H1 (cell line): ENCODE results near the gene NASP. TPM values are rescaled to one million over a fixed set of nuclear protein-coding genes. Genes with fewer than 3 reads are reported as not detected.

Source experiments
- CTCF ChIA-PET: fragments of 300-600 bp; sonication (Branson Sonifier 250); formaldehyde crosslinking; loops from one replicate; lab custom pipeline; 2021; ENCODE audit not compliant: partially characterized antibody; lab: Charles Lee
- POLR2A ChIA-PET: fragments of 300-600 bp; sonication (Branson Sonifier 250); formaldehyde crosslinking; loops from one replicate; lab custom pipeline; 2021; ENCODE audit warnings: inconsistent platforms; ENCODE audit not compliant: partially characterized antibody; lab: Charles Lee
- DNase-seq, 2 experiments: peaks; one replicate each; pipeline versions ENCODE4 v3.0.0 to v3.0.0-alpha.2; 2010 to 2022; ENCODE audit warnings: low spot score in 2 of 2, low read depth in 1 of 2, mixed read lengths in 1 of 2
- FAIRE-seq: peaks from 2 replicates; lab custom pipeline; 2011; peaks lifted over from hg19 to GRCh38; lab: Jason Lieb, UNC
- H2AFZ ChIP-seq: 2 replicates; pipeline ENCODE4 v1.8.1; 2012; ENCODE audit warnings: low read length, inconsistent platforms
- H2AK5ac ChIP-seq: 2 replicates; pipeline ENCODE4 v1.6.1; 2013; ENCODE audit warnings: low read depth, low read length
- H2BK120ac ChIP-seq: replicated peaks from 2 replicates; pipeline ENCODE3; 2013; ENCODE audit warnings: low read depth, low read length, inconsistent platforms
- H2BK12ac ChIP-seq: 2 replicates; pipeline ENCODE4 v1.6.1; 2013; ENCODE audit warnings: low read depth, low read length
- H2BK15ac ChIP-seq: 2 replicates; pipeline ENCODE4 v1.6.1; 2013; ENCODE audit warnings: low read length
- H2BK20ac ChIP-seq: 2 replicates; pipeline ENCODE4 v1.6.1; 2013; ENCODE audit warnings: low read length
- H2BK5ac ChIP-seq: 2 replicates; pipeline ENCODE4 v1.6.1; 2013; ENCODE audit warnings: low read depth, low read length
- H3K14ac ChIP-seq: 2 replicates; pipeline ENCODE4 v1.6.1; 2013; ENCODE audit warnings: inconsistent platforms; ENCODE audit not compliant: insufficient read length
- H3K18ac ChIP-seq: 2 replicates; pipeline ENCODE4 v1.6.1; 2013; ENCODE audit warnings: low read length; ENCODE audit errors: extremely low read depth
- H3K23ac ChIP-seq: 2 replicates; pipeline ENCODE4 v1.6.1; 2013; ENCODE audit warnings: inconsistent platforms; ENCODE audit not compliant: insufficient read length
- H3K23me2 ChIP-seq: 2 replicates; pipeline ENCODE4 v1.6.1; 2013; ENCODE audit warnings: low read depth, low read length
- H3K27ac ChIP-seq: 2 replicates; pipeline ENCODE4 v1.6.1; 2011; ENCODE audit warnings: low read depth, low read length, inconsistent platforms
- H3K27me3 ChIP-seq, 4 experiments: replicated peaks in 1 of 4; 1 replicate in 1 of 4; 2 replicates in 3 of 4; pipeline versions ENCODE4 v1.6.1 to v1.8.1; 2011 to 2013; ENCODE audit warnings: low read length in 3 of 4, mild to moderate bottlenecking in 3 of 4, inconsistent platforms in 2 of 4, mixed read lengths in 2 of 4, moderate library complexity in 1 of 4; ENCODE audit not compliant: control insufficient read depth in 3 of 4, insufficient read depth in 3 of 4; ENCODE audit errors: extremely low read depth in 1 of 4
- H3K36me3 ChIP-seq, 4 experiments: 2 replicates each; pipeline versions ENCODE4 v1.6.1 to v1.8.1; 2011 to 2013; ENCODE audit warnings: mild to moderate bottlenecking in 4 of 4, low read length in 3 of 4, moderate library complexity in 2 of 4, control low read depth in 1 of 4, inconsistent platforms in 1 of 4; ENCODE audit not compliant: insufficient read depth in 4 of 4, control insufficient read depth in 2 of 4
- H3K4ac ChIP-seq: replicated peaks from 2 replicates; pipeline ENCODE3; 2013; ENCODE audit warnings: low read length, low read depth, mixed read lengths, inconsistent platforms; ENCODE audit not compliant: insufficient read length
- H3K4me1 ChIP-seq, 4 experiments: replicated peaks in 1 of 4; 1 replicate in 1 of 4; 2 replicates in 3 of 4; pipeline versions ENCODE4 v1.6.1 to v1.8.1; 2011 to 2013; ENCODE audit warnings: low read length in 3 of 4, inconsistent platforms in 2 of 4, mixed read lengths in 1 of 4; ENCODE audit not compliant: insufficient read depth in 4 of 4, control insufficient read depth in 3 of 4
- H3K4me2 ChIP-seq, 2 experiments: 2 replicates each; pipeline versions ENCODE4 v1.6.1 to v1.8.1; 2011 to 2013; ENCODE audit warnings: low read depth in 2 of 2, low read length in 2 of 2, control low read depth in 1 of 2, inconsistent platforms in 1 of 2, mild to moderate bottlenecking in 1 of 2; ENCODE audit not compliant: insufficient read depth in 1 of 2
- H3K4me3 ChIP-seq, 4 experiments: fragments of 200-600, 300-600 bp in 1 of 4; sonication (generic), shearing (Covaris generic), sonication (Bioruptor Twin) in 1 of 4; 2 replicates each; pipeline versions ENCODE4 v1.5.1 to v1.8.1; 2011 to 2016; ENCODE audit warnings: low read length in 4 of 4, low read depth in 3 of 4, control low read depth in 2 of 4, inconsistent platforms in 2 of 4, mild to moderate bottlenecking in 2 of 4, mixed read lengths in 1 of 4, moderate library complexity in 1 of 4; ENCODE audit not compliant: insufficient read depth in 2 of 4; ENCODE audit errors: extremely low read depth in 1 of 4
- H3K56ac ChIP-seq: replicated peaks from 2 replicates; pipeline ENCODE3; 2013; ENCODE audit warnings: low read depth, mild to moderate bottlenecking, mixed read lengths, low read length, inconsistent platforms; ENCODE audit not compliant: insufficient read length
- H3K79me1 ChIP-seq: 2 replicates; pipeline ENCODE4 v1.6.1; 2013; ENCODE audit warnings: low read depth, low read length, control low read depth
- H3K79me2 ChIP-seq, 2 experiments: 2 replicates each; pipeline versions ENCODE4 v1.6.1 to v1.8.1; 2012 to 2013; ENCODE audit warnings: low read length in 2 of 2, mild to moderate bottlenecking in 2 of 2, inconsistent platforms in 1 of 2; ENCODE audit not compliant: insufficient read depth in 2 of 2, control insufficient read depth in 1 of 2
- H3K9ac ChIP-seq, 4 experiments: replicated peaks in 1 of 4; 1 replicate in 1 of 4; 2 replicates in 3 of 4; pipeline versions ENCODE4 v1.6.1 to v1.8.1; 2011 to 2013; ENCODE audit warnings: low read depth in 3 of 4, low read length in 3 of 4, control low read depth in 2 of 4, mild to moderate bottlenecking in 2 of 4, moderate library complexity in 2 of 4, inconsistent platforms in 1 of 4; ENCODE audit errors: extremely low read depth in 1 of 4
- H3K9me3 ChIP-seq, 2 experiments: 2 replicates each; pipeline versions ENCODE4 v1.6.1 to v1.8.1; 2012 to 2013; ENCODE audit warnings: mild to moderate bottlenecking in 2 of 2, moderate library complexity in 2 of 2, control low read depth in 1 of 2, inconsistent platforms in 1 of 2, low read depth in 1 of 2, low read length in 1 of 2, mixed read lengths in 1 of 2; ENCODE audit not compliant: insufficient read depth in 2 of 2
- H4K20me1 ChIP-seq, 2 experiments: replicated peaks in 1 of 2; 2 replicates each; pipeline versions ENCODE3 to v1.8.1; 2011 to 2013; ENCODE audit warnings: inconsistent platforms in 2 of 2, low read length in 2 of 2, mild to moderate bottlenecking in 1 of 2; ENCODE audit not compliant: insufficient read depth in 2 of 2, control insufficient read depth in 1 of 2
- H4K5ac ChIP-seq: 2 replicates; pipeline ENCODE4 v1.6.1; 2013; ENCODE audit warnings: low read length, low read depth, mixed read lengths, inconsistent platforms; ENCODE audit not compliant: insufficient read length
- H4K8ac ChIP-seq: 2 replicates; pipeline ENCODE4 v1.8.0; 2013; ENCODE audit warnings: mild to moderate bottlenecking, moderate library complexity, low read length, inconsistent platforms; ENCODE audit not compliant: insufficient read depth; ENCODE audit errors: extremely low read depth
- H4K91ac ChIP-seq: replicated peaks from 2 replicates; pipeline ENCODE3; 2013; ENCODE audit warnings: low read length, mixed read lengths, inconsistent platforms; ENCODE audit not compliant: insufficient read length
- CHD2 ChIP-seq: IDR thresholded peaks from 2 replicates; pipeline ENCODE4 v1.6.1; 2012; ENCODE audit warnings: low read length, improper control_type of control experiment
- PHF8 ChIP-seq: fragments of 200-600 bp; sonication (generic); conservative IDR thresholded peaks from 2 replicates; pipeline ENCODE4 v1.7.1; 2012; ENCODE audit warnings: low read depth, mild to moderate bottlenecking, inconsistent platforms, low read length, moderate library complexity
- POLR2A ChIP-seq, 2 experiments: IDR thresholded peaks; 1 replicate in 1 of 2; 2 replicates in 1 of 2; pipeline ENCODE4 v1.6.1; 2011; ENCODE audit warnings: low read depth in 2 of 2, low read length in 2 of 2, mild to moderate bottlenecking in 2 of 2; ENCODE audit errors: control extremely low read depth in 1 of 2
- SP1 ChIP-seq: IDR thresholded peaks from 2 replicates; pipeline ENCODE4 v1.6.1; 2011; ENCODE audit warnings: low read depth, low read length
- WGBS, 2 experiments: shearing (Covaris generic) in 1 of 2; methylation state at CpG; one replicate each; pipeline versions ENCODE4 v1.1.6 to v1.1.7; 2013 to 2015; ENCODE audit warnings: low lambda C conversion rate in 2 of 2, mixed read lengths in 2 of 2, inconsistent platforms in 1 of 2, low coverage in 1 of 2, missing lambda C conversion rate in 1 of 2; ENCODE audit not compliant: insufficient replicate concordance in 2 of 2, insufficient coverage in 1 of 2, insufficient read length in 1 of 2; ENCODE audit errors: extremely low coverage in 1 of 2, missing lambda C conversion rate in 1 of 2; 5-methylcytosine and 5-hydroxymethylcytosine counted together
- polyA plus RNA-seq, 7 experiments: library from polyadenylated mRNA; depleted of rRNA in 3 of 7; stranded (reverse) in 5 of 7; unstranded in 2 of 7; fragments of >200 nt in 5 of 7; fragments of 200-250 nt in 2 of 7; gene quantifications; 1 replicate in 5 of 7; 2 replicates in 1 of 7; 4 replicates in 1 of 7; pipeline versions ENCODE4 v1.2.1 to v1.2.3, GENCODE V29; 2011 to 2013; ENCODE audit warnings: missing spikeins in 2 of 7, mixed read lengths in 2 of 7
- total RNA-seq: library from RNA; stranded (reverse); fragmentation: NEBNext Ultra II Directional; extraction: Animal tissue kit (Norgen Biotek cat#: 25700); gene quantifications from 2 replicates; pipeline ENCODE4 v1.2.1, GENCODE V29; 2021

NASP gene
- total and polyA plus RNA-seq, 2 of the 8 experiments (the other 6 are each of a cell fraction or from before 2014, with no cell fraction given) = 263 to 647 TPM

GRCh38 chr1:45574105-45574626, 9.7 kb upstream of the NASP start:
- no peaks in the 10 kb centered on the region for H3K23me2 ChIP-seq
- H2AFZ ChIP-seq = no peak overlapping the region
- no peak overlapping the region for H2BK20ac ChIP-seq
- H3K79me1 ChIP-seq = no peaks in the 10 kb centered on the region
- no peak overlapping the region for H4K8ac ChIP-seq
- H3K36me3 ChIP-seq = peaks cover 7 to 16% (median 12%) of the 10 kb centered on the region in 4 experiments; a peak in 7 of 8 replicates
- H3K4me2 ChIP-seq = 0 out of 4 replicates have a peak overlapping the region, but pooled peaks of 1 of the 2 experiments have one; percentile 1
- H3K4me3 ChIP-seq = no peak overlapping the region
- H4K91ac ChIP-seq = no peak overlapping the region
- no peaks in the 10 kb centered on the region for H3K9me3 ChIP-seq
- H3K27me3 ChIP-seq = no peaks in the 10 kb centered on the region
- peaks cover under 1 to 1% of the 10 kb centered on the region in 2 experiments for H4K20me1 ChIP-seq
- H3K79me2 ChIP-seq = no peaks in the 10 kb centered on the region
- no peak overlapping the region for H2BK12ac ChIP-seq
- no peak overlapping the region for H3K23ac ChIP-seq
- H3K27ac ChIP-seq = no peak overlapping the region
- no peak for FAIRE-seq
- POLR2A ChIA-PET = interaction anchor here (1.0 to 16.6 kb wide), 6 partner anchors 10 to 235 kb away, joined by 3 to 222 read pairs (median 64); partner anchors contain the start of genes AKR1A1, NASP, PRDX1 and TOE1
- CTCF ChIA-PET = interaction anchor here (1.0 to 1.3 kb wide), 2 partner anchors 14 to 62 kb away, joined by 3 to 11 read pairs; no protein-coding TSS in a partner anchor
- H3K14ac ChIP-seq = no peak overlapping the region
- H3K4me1 ChIP-seq = peaks cover 0 to 16% (median 5%) of the 10 kb centered on the region in 4 experiments; a peak in 6 of 7 replicates
- no peak overlapping the region for H4K5ac ChIP-seq
- 90% methylated on average over 7 of the region's 7 CpGs; no CpG with 5 or more reads in 1 of the 2 experiments for WGBS, 2 experiments
- H3K56ac ChIP-seq = no peak overlapping the region
- DNase-seq = no peak
- H2BK120ac ChIP-seq = no peak overlapping the region
- no peak overlapping the region for H2BK15ac ChIP-seq
- TF ChIP-seq POLR2A (IDR thresholded peaks at IDR 0.05; ENCODE audit: control extremely low read depth in 1 of 2, low read depth in 2 of 2, low read length in 2 of 2) (no peak), SP1 (no peak), CHD2 (no peak), PHF8 (no peak)
- TF ChIP-seq, all 59 proteins: peak for 0
- H2BK5ac ChIP-seq = no peak overlapping the region
- no peak overlapping the region for H3K4ac ChIP-seq
- H3K9ac ChIP-seq = no peak overlapping the region
- H2AK5ac ChIP-seq = no peak overlapping the region
- H3K18ac ChIP-seq = no peak overlapping the region
